H9 (cell line): ENCODE measurements around the gene STX1A. TPM values are rescaled to one million over a fixed set of nuclear protein-coding genes. Genes with fewer than 3 reads are reported as not detected.

ENCODE experiments used
- DNase-seq: peaks from one replicate; pipeline ENCODE4 v3.0.0-alpha.2; 2017
- H2AFZ ChIP-seq: one replicate; pipeline ENCODE4 v1.6.1; 2013; ENCODE audit warnings: mild to moderate bottlenecking, low read length, control low read depth, moderate library complexity
- H2AK5ac ChIP-seq: 2 replicates; pipeline ENCODE4 v1.6.1; 2013; ENCODE audit warnings: low read length, control low read depth, mixed read lengths; ENCODE audit not compliant: insufficient read length
- H2BK120ac ChIP-seq: one replicate; pipeline ENCODE4 v1.6.1; 2013; ENCODE audit warnings: low read depth, mild to moderate bottlenecking, low read length, control low read depth, inconsistent platforms; ENCODE audit not compliant: poor library complexity, severe bottlenecking
- H2BK12ac ChIP-seq: 2 replicates; pipeline ENCODE4 v1.6.1; 2013; ENCODE audit warnings: low read length, control low read depth, mixed read lengths, low read depth; ENCODE audit not compliant: insufficient read length
- H2BK15ac ChIP-seq: 2 replicates; pipeline ENCODE4 v1.6.1; 2013; ENCODE audit warnings: low read depth, low read length, control low read depth
- H2BK20ac ChIP-seq: one replicate; pipeline ENCODE4 v1.6.1; 2013; ENCODE audit warnings: low read depth, mild to moderate bottlenecking, low read length, control low read depth, inconsistent platforms; ENCODE audit not compliant: poor library complexity, severe bottlenecking
- H2BK5ac ChIP-seq: 2 replicates; pipeline ENCODE4 v1.6.1; 2013; ENCODE audit warnings: low read length, control low read depth, mixed read lengths; ENCODE audit not compliant: insufficient read length
- H3K14ac ChIP-seq: 2 replicates; pipeline ENCODE4 v1.6.1; 2013; ENCODE audit warnings: low read length, control low read depth; ENCODE audit not compliant: insufficient read depth
- H3K18ac ChIP-seq: 2 replicates; pipeline ENCODE4 v1.6.1; 2013; ENCODE audit warnings: low read depth, mild to moderate bottlenecking, mixed read lengths, low read length, control low read depth; ENCODE audit not compliant: insufficient read length
- H3K23ac ChIP-seq: 2 replicates; pipeline ENCODE4 v1.6.1; 2013; ENCODE audit warnings: low read length, control low read depth, mixed read lengths, low read depth; ENCODE audit not compliant: insufficient read length
- H3K23me2 ChIP-seq: 2 replicates; pipeline ENCODE4 v1.6.1; 2013; ENCODE audit warnings: low read depth, mild to moderate bottlenecking, mixed read lengths, low read length, control low read depth; ENCODE audit not compliant: insufficient read length, poor library complexity, severe bottlenecking
- H3K27ac ChIP-seq: 2 replicates; pipeline ENCODE4 v1.5.1; 2013; ENCODE audit warnings: low read length, control low read depth, mixed read lengths, low read depth; ENCODE audit not compliant: insufficient read length
- H3K27me3 ChIP-seq: 2 replicates; pipeline ENCODE4 v1.6.1; 2013; ENCODE audit warnings: low read length, control low read depth, inconsistent platforms; ENCODE audit not compliant: insufficient read depth
- H3K4ac ChIP-seq: 2 replicates; pipeline ENCODE4 v1.6.1; 2013; ENCODE audit warnings: low read depth, mild to moderate bottlenecking, control low read depth, inconsistent platforms, low read length, moderate library complexity
- H3K4me1 ChIP-seq: 2 replicates; pipeline ENCODE4 v1.6.1; 2013; ENCODE audit warnings: low read length, control low read depth, inconsistent platforms; ENCODE audit not compliant: insufficient read depth
- H3K4me2 ChIP-seq: 2 replicates; pipeline ENCODE4 v1.6.1; 2013; ENCODE audit warnings: low read length, control low read depth, mixed read lengths; ENCODE audit not compliant: insufficient read length, insufficient read depth
- H3K56ac ChIP-seq: 2 replicates; pipeline ENCODE4 v1.6.1; 2013; ENCODE audit warnings: low read depth, mild to moderate bottlenecking, mixed read lengths, low read length, control low read depth; ENCODE audit not compliant: insufficient read length
- H3K79me1 ChIP-seq: 2 replicates; pipeline ENCODE4 v1.6.1; 2013; ENCODE audit warnings: low read depth, mild to moderate bottlenecking, moderate library complexity, low read length, control low read depth, inconsistent platforms; ENCODE audit not compliant: insufficient read depth, poor library complexity, severe bottlenecking
- H3K79me2 ChIP-seq: 2 replicates; pipeline ENCODE4 v1.6.1; 2013; ENCODE audit warnings: low read length, control low read depth, inconsistent platforms; ENCODE audit not compliant: insufficient read depth
- H3K9ac ChIP-seq: 2 replicates; pipeline ENCODE4 v1.6.1; 2013; ENCODE audit warnings: low read length, control low read depth, mixed read lengths; ENCODE audit not compliant: insufficient read length; ENCODE audit errors: extremely low read depth
- H3K9me3 ChIP-seq: one replicate; pipeline ENCODE4 v1.6.1; 2013; ENCODE audit warnings: low read depth, low read length, inconsistent platforms; ENCODE audit not compliant: control insufficient read depth
- H3T11ph ChIP-seq: one replicate; pipeline ENCODE4 v1.6.1; 2013; ENCODE audit warnings: mild to moderate bottlenecking, low read length, control low read depth, inconsistent platforms
- H4K20me1 ChIP-seq: one replicate; pipeline ENCODE4 v1.6.1; 2013; ENCODE audit not compliant: control insufficient read depth, insufficient read length, insufficient read depth
- H4K5ac ChIP-seq: 2 replicates; pipeline ENCODE4 v1.6.1; 2013; ENCODE audit warnings: low read depth, mild to moderate bottlenecking, mixed read lengths, low read length, control low read depth; ENCODE audit not compliant: insufficient read length
- H4K8ac ChIP-seq: replicated peaks from 2 replicates; pipeline ENCODE4 v1.6.1; 2013; ENCODE audit warnings: low read length, control low read depth, mixed read lengths, low read depth; ENCODE audit not compliant: insufficient read length
- H4K91ac ChIP-seq: 2 replicates; pipeline ENCODE4 v1.6.1; 2013; ENCODE audit warnings: low read depth, mild to moderate bottlenecking, moderate library complexity, mixed read lengths, low read length, control low read depth; ENCODE audit not compliant: insufficient read length
- H3K27ac Mint-ChIP-seq, 3 experiments: 2 replicates in 2 of 3; 3 replicates in 1 of 3; pipeline ENCODE4 v1.8.0; 2020 to 2021; ENCODE audit warnings: mixed read lengths in 3 of 3, mild to moderate bottlenecking in 1 of 3, moderate library complexity in 1 of 3
- H3K27me3 Mint-ChIP-seq: 2 replicates; pipeline ENCODE4 v1.8.0; 2021; ENCODE audit warnings: low read depth, mild to moderate bottlenecking, moderate library complexity, mixed read lengths
- H3K36me3 Mint-ChIP-seq, 3 experiments: 2 replicates in 2 of 3; 3 replicates in 1 of 3; pipeline ENCODE4 v1.8.0; 2020 to 2021; ENCODE audit warnings: low read depth in 3 of 3, mixed read lengths in 3 of 3; ENCODE audit not compliant: insufficient read depth in 1 of 3
- H3K4me1 Mint-ChIP-seq, 2 experiments: 2 replicates each; pipeline ENCODE4 v1.8.0; 2020; ENCODE audit warnings: mixed read lengths in 2 of 2
- H3K4me3 Mint-ChIP-seq, 2 experiments: 2 replicates in 1 of 2; 3 replicates in 1 of 2; pipeline ENCODE4 v1.8.0; 2020 to 2021; ENCODE audit warnings: mild to moderate bottlenecking in 2 of 2, mixed read lengths in 2 of 2, moderate library complexity in 1 of 2
- H3K9me3 Mint-ChIP-seq, 2 experiments: 2 replicates in 1 of 2; 3 replicates in 1 of 2; pipeline ENCODE4 v1.8.0; 2020; ENCODE audit warnings: mild to moderate bottlenecking in 2 of 2, mixed read lengths in 2 of 2, moderate library complexity in 1 of 2
- WGBS: extraction: QIAGEN DNeasy Blood & Tissue Kit; methylation state at CpG from one replicate; pipeline ENCODE4 v1.1.7; 2013; ENCODE audit warnings: missing lambda C conversion rate, low lambda C conversion rate, mixed read lengths; ENCODE audit not compliant: insufficient read length; ENCODE audit errors: extremely low coverage; 5-methylcytosine and 5-hydroxymethylcytosine counted together
- total RNA-seq: library from RNA; stranded (reverse); gene quantifications from 2 replicates; pipeline ENCODE4 v1.2.1, GENCODE V29; 2021
- TF ChIP-seq, protein P1 (sequence below): fragments of 200-600 bp; sonication (generic); conservative IDR thresholded peaks from 3 replicates; pipeline ENCODE4 v1.8.0; 2021; ENCODE audit warnings: antibody characterized with exemption, mild to moderate bottlenecking

STX1A gene
- total RNA-seq, 1 experiment from 2014 or later: 10.1 TPM

DNA sequence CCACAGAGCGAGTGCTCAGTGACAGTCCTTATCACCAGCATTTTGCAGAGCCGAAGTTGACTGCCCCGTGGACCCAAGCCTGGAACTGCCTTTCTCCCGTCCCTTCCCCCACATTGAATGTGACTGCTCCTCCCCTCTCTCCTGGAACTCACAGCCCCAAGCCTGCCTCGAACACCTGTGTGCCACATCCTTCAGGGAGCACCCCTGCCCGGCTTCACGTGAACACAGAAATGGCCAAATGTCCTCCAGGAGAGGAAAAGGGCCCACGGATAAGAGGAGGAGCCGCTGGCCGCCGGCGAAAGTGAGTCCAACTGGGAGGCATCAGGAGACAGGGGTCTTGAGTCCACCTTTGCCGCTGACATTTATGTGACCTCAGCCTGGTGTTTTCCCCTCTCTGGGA lies 16.2 kb downstream of the STX1A start:
- Histone ChIP-seq H4K20me1 (no peaks in the 10 kb centered on the region), H3K4ac (no peak overlapping the region), H2BK5ac (no peak overlapping the region), H3K18ac (no peak overlapping the region), H2BK15ac (no peak overlapping the region), H3K27me3 (no peaks in the 10 kb centered on the region), H3K14ac (no peak overlapping the region), H3K27ac (no peak overlapping the region), H3K56ac (no peak overlapping the region), H3K4me2 (peak overlapping the region; percentile 52), H4K5ac (no peak overlapping the region), H4K91ac (no peak overlapping the region), H3K4me1 (no peaks in the 10 kb centered on the region; the same call in 1 of the 2 replicates), H2AK5ac (no peak overlapping the region), H3K23me2 (peaks cover 2% of the 10 kb centered on the region), H3K79me2 (no peaks in the 10 kb centered on the region), H3K9me3 (no peaks in the 10 kb centered on the region), H2AFZ (no peak overlapping the region), H3K9ac (no peak overlapping the region), H3T11ph (no peak overlapping the region), H4K8ac (no peak overlapping the region), H2BK20ac (no peak overlapping the region), H3K79me1 (no peaks in the 10 kb centered on the region), H3K23ac (no peak overlapping the region), H2BK120ac (no peak overlapping the region), H2BK12ac (no peak overlapping the region)
- TF ChIP-seq, protein P1, sequence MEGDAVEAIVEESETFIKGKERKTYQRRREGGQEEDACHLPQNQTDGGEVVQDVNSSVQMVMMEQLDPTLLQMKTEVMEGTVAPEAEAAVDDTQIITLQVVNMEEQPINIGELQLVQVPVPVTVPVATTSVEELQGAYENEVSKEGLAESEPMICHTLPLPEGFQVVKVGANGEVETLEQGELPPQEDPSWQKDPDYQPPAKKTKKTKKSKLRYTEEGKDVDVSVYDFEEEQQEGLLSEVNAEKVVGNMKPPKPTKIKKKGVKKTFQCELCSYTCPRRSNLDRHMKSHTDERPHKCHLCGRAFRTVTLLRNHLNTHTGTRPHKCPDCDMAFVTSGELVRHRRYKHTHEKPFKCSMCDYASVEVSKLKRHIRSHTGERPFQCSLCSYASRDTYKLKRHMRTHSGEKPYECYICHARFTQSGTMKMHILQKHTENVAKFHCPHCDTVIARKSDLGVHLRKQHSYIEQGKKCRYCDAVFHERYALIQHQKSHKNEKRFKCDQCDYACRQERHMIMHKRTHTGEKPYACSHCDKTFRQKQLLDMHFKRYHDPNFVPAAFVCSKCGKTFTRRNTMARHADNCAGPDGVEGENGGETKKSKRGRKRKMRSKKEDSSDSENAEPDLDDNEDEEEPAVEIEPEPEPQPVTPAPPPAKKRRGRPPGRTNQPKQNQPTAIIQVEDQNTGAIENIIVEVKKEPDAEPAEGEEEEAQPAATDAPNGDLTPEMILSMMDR: no peak
- H3K27me3 Mint-ChIP-seq: peaks cover 2% of the 10 kb centered on the region
- H3K4me1 Mint-ChIP-seq: peaks cover 9 to 38% of the 10 kb centered on the region in 2 experiments
- peak overlapping the region; percentile 32 to 66; a peak in 4 of 5 replicates for H3K4me3 Mint-ChIP-seq
- peak overlapping the region; percentile 35 to 61 (median 55); a peak in 3 of 7 replicates for H3K27ac Mint-ChIP-seq
- peaks cover 13 to 30% (median 23%) of the 10 kb centered on the region in 3 experiments for H3K36me3 Mint-ChIP-seq
- no CpG with 5 or more reads among the region's 13 CpGs for WGBS
- no peak for DNase-seq
- H3K9me3 Mint-ChIP-seq: no peaks in the 10 kb centered on the region
